ENCODE measurements around the gene FARP1. TPM values are rescaled to one million over a fixed set of nuclear protein-coding genes. Genes with fewer than 3 reads are reported as not detected.

Gene FARP1
- total and polyA plus RNA-seq, 10 of the 15 experiments (the other 5 are each of a cell fraction or from before 2014, with no cell fraction given), result 0.17 to 6.9 (median 0.68) TPM

DNA sequence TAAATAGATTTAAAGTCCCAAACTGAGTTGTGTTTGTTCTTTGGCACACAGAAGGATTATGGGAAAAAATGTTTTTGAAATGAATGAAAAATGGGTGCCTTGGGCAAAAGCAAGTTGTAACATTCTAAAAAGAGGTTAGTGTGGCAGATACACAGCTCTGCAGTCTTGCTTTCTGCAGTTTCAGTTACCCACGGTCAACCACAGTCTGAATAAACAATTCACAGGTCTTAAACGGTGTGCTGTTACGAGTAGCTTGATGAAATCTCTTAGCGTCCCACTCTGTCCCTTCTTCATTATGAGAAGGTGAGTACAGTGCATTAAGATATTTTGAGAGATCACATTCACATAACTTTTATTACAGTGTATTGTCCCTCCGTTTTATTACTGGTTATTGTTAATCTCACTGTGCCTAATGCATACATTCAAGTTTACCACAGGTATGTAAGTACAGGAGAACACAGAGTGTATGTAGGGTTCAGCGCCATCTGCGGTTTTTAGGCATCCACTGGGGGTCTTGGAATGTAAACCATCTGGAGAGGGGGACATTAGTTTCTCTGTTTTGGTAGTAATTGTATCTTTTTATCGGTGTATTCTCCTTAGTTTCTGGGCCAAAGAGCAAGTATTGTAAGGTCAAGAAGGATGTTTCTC lies 8.1 kb downstream of the FARP1 start:
- Histone ChIP-seq H3K4me2 (ENCODE audit: control insufficient read depth, insufficient read depth) (no peak overlapping the region), H3K9me3 (replicated peaks; ENCODE audit: control insufficient read depth, insufficient read depth, low read length) (no peaks in the 10 kb centered on the region), H4K20me1 (ENCODE audit: control insufficient read depth, insufficient read depth) (no peaks in the 10 kb centered on the region), H2AFZ (ENCODE audit: control insufficient read depth, low read depth, low read length) (no peak overlapping the region), H3K27me3 (replicated peaks in 1 of 2; ENCODE audit: control insufficient read depth in 2 of 2, insufficient read depth in 2 of 2, low read length in 1 of 2) (peaks cover 0 to 1% of the 10 kb centered on the region in 2 experiments; a peak in 1 of 4 replicates), H3K4me3 (no peak overlapping the region), H3K4me1 (ENCODE audit: control insufficient read depth, insufficient read depth, low read length) (no peaks in the 10 kb centered on the region), H3K79me2 (ENCODE audit: control insufficient read depth, insufficient read depth, low read length) (no peaks in the 10 kb centered on the region), H3K36me3 (ENCODE audit: control insufficient read depth in 2 of 2, insufficient read depth in 2 of 2, low read length in 1 of 2) (no peaks in the 10 kb centered on the region), H3K9ac (ENCODE audit: control insufficient read depth, insufficient read depth, low read length) (no peak overlapping the region), H3K27ac (ENCODE audit: control insufficient read depth, insufficient read depth) (no peak overlapping the region)
- ChIA-PET POLR2A (no interaction called here), SMC1A (ENCODE audit: uncharacterized antibody, unreplicated experiment) (interaction anchor here (0.6 to 2.7 kb wide), 5 partner anchors 9 to 617 kb away, joined by 3 to 8 read pairs (median 4); no protein-coding TSS in a partner anchor), RAD21 (ENCODE audit: unreplicated experiment) (no interaction called here), CTCF (interaction anchor here (0.6 to 1.4 kb wide), 2 partner anchors 9 to 110 kb away, joined by 3 read pairs; no protein-coding TSS in a partner anchor)
- in situ Hi-C loops (cut with MboI), result no loop called here
- intact Hi-C loops (cut with micrococcal nuclease; ENCODE audit: unreplicated experiment), result no loop called here
- FAIRE-seq, result no peak
- no peak for ATAC-seq
- WGBS (ENCODE audit: insufficient coverage, insufficient replicate concordance, low lambda C conversion rate, missing lambda C conversion rate), result 56% methylated on average over 8 of the region's 8 CpGs
- BruUV-seq (replicated peaks), result no TSS peak
- DNase-seq (ENCODE audit: low read depth, low spot score), result no peak
- TF ChIP-seq ZNF207 (IDR thresholded peaks at IDR 0.05; ENCODE audit: borderline replicate concordance), result no peak
- TF ChIP-seq WRNIP1 (IDR thresholded peaks at IDR 0.05; ENCODE audit: borderline replicate concordance, low read depth, low read length), result no peak
- no peak for TF ChIP-seq FOXK2 (IDR thresholded peaks at IDR 0.05)
- TF ChIP-seq CBX5 (IDR thresholded peaks at IDR 0.05; ENCODE audit: low read depth), result no peak
- TF ChIP-seq SMARCA5 (IDR thresholded peaks at IDR 0.05), result no peak
- TF ChIP-seq, protein P1, sequence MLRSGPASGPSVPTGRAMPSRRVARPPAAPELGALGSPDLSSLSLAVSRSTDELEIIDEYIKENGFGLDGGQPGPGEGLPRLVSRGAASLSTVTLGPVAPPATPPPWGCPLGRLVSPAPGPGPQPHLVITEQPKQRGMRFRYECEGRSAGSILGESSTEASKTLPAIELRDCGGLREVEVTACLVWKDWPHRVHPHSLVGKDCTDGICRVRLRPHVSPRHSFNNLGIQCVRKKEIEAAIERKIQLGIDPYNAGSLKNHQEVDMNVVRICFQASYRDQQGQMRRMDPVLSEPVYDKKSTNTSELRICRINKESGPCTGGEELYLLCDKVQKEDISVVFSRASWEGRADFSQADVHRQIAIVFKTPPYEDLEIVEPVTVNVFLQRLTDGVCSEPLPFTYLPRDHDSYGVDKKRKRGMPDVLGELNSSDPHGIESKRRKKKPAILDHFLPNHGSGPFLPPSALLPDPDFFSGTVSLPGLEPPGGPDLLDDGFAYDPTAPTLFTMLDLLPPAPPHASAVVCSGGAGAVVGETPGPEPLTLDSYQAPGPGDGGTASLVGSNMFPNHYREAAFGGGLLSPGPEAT (IDR thresholded peaks at IDR 0.05; ENCODE audit: low read depth), result no peak
- no peak for TF ChIP-seq ZNF24 (IDR thresholded peaks at IDR 0.05)
- TF ChIP-seq PML (IDR thresholded peaks at IDR 0.05; ENCODE audit: low read length), result no peak
- no peak for TF ChIP-seq TAF1 (IDR thresholded peaks at IDR 0.05; ENCODE audit: borderline replicate concordance, low read depth, low read length)
- no peak for TF ChIP-seq EZH2 (IDR thresholded peaks at IDR 0.05; ENCODE audit: borderline replicate concordance, control insufficient read depth, low read depth, low read length)
- TF ChIP-seq NFIC (IDR thresholded peaks at IDR 0.05; ENCODE audit: low read depth, low read length), result no peak
- TF ChIP-seq, protein P2, sequence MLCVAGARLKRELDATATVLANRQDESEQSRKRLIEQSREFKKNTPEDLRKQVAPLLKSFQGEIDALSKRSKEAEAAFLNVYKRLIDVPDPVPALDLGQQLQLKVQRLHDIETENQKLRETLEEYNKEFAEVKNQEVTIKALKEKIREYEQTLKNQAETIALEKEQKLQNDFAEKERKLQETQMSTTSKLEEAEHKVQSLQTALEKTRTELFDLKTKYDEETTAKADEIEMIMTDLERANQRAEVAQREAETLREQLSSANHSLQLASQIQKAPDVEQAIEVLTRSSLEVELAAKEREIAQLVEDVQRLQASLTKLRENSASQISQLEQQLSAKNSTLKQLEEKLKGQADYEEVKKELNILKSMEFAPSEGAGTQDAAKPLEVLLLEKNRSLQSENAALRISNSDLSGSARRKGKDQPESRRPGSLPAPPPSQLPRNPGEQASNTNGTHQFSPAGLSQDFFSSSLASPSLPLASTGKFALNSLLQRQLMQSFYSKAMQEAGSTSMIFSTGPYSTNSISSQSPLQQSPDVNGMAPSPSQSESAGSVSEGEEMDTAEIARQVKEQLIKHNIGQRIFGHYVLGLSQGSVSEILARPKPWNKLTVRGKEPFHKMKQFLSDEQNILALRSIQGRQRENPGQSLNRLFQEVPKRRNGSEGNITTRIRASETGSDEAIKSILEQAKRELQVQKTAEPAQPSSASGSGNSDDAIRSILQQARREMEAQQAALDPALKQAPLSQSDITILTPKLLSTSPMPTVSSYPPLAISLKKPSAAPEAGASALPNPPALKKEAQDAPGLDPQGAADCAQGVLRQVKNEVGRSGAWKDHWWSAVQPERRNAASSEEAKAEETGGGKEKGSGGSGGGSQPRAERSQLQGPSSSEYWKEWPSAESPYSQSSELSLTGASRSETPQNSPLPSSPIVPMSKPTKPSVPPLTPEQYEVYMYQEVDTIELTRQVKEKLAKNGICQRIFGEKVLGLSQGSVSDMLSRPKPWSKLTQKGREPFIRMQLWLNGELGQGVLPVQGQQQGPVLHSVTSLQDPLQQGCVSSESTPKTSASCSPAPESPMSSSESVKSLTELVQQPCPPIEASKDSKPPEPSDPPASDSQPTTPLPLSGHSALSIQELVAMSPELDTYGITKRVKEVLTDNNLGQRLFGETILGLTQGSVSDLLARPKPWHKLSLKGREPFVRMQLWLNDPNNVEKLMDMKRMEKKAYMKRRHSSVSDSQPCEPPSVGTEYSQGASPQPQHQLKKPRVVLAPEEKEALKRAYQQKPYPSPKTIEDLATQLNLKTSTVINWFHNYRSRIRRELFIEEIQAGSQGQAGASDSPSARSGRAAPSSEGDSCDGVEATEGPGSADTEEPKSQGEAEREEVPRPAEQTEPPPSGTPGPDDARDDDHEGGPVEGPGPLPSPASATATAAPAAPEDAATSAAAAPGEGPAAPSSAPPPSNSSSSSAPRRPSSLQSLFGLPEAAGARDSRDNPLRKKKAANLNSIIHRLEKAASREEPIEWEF (IDR thresholded peaks at IDR 0.05; ENCODE audit: insufficient replicate concordance, low read depth, low read length), result no peak
- no peak for TF ChIP-seq SMAD1 (IDR thresholded peaks at IDR 0.05; ENCODE audit: low read depth, partially characterized antibody)
- TF ChIP-seq ZZZ3 (IDR thresholded peaks at IDR 0.05; ENCODE audit: control insufficient read depth, insufficient read length, low read depth), result no peak
- TF ChIP-seq, protein P3, sequence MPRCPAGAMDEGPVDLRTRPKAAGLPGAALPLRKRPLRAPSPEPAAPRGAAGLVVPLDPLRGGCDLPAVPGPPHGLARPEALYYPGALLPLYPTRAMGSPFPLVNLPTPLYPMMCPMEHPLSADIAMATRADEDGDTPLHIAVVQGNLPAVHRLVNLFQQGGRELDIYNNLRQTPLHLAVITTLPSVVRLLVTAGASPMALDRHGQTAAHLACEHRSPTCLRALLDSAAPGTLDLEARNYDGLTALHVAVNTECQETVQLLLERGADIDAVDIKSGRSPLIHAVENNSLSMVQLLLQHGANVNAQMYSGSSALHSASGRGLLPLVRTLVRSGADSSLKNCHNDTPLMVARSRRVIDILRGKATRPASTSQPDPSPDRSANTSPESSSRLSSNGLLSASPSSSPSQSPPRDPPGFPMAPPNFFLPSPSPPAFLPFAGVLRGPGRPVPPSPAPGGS (IDR thresholded peaks at IDR 0.05; ENCODE audit: borderline replicate concordance, insufficient read depth, low read depth, low read length, poor library complexity, severe bottlenecking), result no peak
- no peak for TF ChIP-seq POLR2AphosphoS2 (IDR thresholded peaks at IDR 0.05; ENCODE audit: low read depth, low read length)
- TF ChIP-seq CHD1 (IDR thresholded peaks at IDR 0.05; ENCODE audit: low read depth, low read length), result no peak
